DMS79 treated with DMSO at 0.1 percent for 48 hours (cell line): ENCODE measurements around the gene B3GAT3.
"Not testable (repeated sequence)": the region's sequence is repeated elsewhere in the genome, so short reads cannot be mapped to it uniquely, and the experiment has no call there.

Source experiments
- DNase-seq: peaks from one replicate; lab custom pipeline; 2025; lab: John Stamatoyannopoulos, UW

The B3GAT3 gene

DNA sequence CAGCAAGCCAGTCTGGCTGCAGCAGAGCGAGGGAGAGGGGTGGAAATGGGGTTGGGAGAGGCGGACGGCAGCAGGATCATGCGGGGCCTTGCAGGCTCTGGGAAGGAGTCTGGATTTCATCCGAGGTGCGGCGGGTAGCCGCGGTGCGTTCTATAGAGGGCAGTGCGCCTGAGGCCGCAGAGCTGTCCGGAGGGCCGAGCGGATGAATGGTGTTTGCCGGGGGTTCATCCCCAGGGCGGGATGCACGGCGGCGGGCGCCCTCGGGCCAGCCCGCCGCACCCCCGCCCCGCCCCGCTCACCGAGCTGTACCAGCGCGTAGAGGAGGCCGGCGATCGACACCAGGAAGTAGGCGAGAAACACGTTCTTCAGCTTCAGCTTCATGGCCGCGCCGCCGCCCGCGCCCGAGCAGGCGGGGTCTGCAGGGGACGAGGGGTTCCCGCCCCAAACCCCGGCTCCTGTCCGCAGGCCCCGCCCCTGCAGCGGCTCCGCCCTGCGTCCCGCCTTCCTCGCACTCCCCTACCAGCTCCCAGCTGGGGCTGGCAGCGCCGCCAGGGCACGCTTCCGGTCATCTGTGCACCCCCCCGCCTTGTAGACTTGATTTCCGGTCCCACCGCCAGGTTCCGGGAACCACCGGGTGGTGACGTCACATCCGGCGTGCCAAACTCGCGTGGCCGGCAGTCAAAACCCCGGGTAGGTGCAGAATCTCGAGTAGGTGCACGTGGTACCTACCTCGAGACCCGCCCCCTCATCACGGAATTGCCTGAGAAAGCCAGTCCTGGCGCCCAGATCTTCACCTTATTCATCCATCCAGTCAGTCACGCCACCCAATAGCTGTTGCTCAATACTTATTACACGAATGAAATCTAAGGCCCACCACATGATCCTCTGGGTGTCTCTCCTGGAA, at the start of gene B3GAT3:
B3GAT3 (minus strand) TSS at position 420 of the 904 bp plus-strand sequence; CDS start at position 381, 39 bp downstream.
- peak; percentile 96 for DNase-seq

DNA sequence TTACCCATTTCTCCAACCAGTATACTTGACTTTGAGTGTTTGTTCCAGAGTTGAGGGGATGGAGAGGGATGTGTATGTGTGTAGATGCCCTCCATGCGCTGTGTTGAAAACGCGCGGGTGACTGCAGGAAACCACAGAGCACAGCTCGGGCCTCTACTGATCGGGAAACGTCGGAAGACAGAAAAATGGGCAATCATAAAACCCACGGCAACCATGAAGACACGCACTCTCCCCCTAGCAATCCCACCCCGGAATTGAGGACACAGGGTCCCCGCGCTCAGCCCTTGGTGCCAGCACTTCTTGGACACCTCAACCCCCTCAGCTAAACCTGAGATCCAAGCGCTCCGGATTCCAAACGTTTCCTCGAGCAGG, 49.4 kb upstream of the B3GAT3 start:
- no peak for DNase-seq

DNA sequence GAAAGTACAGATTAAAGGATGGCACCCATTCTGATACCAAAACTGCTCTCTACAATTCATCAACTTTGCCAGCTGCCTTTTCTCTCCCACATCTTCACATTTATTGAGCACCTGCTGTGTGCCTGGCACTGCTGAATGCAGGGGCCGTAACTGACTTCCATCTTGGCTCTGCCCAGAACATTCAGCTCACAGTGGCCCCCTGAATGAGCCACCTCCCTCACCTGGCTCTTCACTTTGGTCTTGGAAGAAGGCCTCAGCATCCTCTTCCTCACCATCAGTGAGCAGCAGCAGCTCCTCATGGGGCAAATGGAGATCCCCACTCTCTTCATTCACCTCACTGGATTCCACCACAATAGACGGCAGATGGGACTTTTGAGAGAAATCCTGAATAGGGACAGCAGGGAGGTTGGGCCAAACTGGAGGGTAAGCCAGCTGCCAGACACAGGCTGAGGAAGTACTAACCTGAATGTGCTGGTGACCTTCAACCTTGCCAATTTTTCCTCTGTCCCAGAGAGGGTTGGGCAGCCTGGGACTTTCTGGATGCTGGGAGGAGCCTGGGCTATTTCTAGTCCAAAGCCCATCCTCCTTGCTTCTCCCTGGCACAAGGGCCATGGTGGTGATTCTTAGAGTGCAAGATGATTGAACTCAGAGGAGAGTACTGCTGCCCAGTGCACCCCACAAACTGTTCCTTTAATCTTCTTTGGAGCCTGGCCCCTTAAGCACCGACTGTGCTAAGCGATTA, 47.8 kb upstream of the B3GAT3 start:
- no peak for DNase-seq

DNA sequence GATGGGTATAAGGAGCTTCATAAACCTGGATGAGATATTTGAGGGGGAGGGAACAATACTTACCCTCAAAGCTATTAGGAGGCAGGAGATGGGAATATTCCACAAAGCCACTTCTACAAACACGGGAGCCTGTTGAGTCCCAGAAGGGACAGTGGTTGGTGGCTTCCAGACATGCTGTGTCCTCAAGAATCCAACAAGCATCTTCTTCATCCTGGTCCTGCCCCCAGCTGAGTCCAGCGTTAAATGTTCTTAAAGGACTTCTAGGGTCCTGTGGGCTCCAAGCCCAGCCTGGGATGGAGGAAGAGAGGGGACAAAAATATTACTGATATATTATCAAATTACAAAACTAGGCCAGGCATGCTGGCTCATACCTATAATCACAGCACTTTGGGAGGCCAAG, 45.7 kb upstream of the B3GAT3 start:
- no peak for DNase-seq

DNA sequence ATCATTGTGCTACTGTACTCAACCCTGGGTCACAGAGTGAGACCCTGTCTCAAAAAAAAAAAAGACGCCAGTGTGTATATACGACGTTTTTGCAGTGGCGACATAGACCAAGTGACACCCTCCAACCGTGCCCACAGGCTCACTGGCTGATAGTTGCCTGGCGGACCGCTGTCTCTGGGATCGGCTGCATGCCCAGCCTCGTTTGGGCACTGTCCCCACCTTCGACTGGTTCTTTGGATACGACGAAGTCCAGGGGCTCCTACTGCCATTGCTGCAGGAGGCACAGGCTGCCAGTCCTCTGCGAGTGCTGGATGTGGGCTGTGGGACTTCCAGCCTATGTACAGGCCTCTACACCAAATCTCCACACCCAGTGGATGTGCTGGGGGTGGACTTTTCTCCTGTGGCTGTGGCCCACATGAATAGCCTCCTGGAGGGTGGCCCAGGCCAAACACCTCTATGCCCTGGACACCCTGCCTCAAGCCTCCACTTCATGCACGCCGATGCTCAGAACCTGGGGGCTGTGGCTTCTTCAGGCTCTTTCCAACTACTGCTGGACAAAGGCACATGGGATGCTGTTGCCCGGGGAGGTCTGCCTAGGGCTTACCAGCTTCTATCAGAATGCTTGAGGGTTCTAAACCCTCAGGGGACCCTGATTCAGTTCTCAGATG, 44.6 kb upstream of the B3GAT3 start:
- no peak for DNase-seq

DNA sequence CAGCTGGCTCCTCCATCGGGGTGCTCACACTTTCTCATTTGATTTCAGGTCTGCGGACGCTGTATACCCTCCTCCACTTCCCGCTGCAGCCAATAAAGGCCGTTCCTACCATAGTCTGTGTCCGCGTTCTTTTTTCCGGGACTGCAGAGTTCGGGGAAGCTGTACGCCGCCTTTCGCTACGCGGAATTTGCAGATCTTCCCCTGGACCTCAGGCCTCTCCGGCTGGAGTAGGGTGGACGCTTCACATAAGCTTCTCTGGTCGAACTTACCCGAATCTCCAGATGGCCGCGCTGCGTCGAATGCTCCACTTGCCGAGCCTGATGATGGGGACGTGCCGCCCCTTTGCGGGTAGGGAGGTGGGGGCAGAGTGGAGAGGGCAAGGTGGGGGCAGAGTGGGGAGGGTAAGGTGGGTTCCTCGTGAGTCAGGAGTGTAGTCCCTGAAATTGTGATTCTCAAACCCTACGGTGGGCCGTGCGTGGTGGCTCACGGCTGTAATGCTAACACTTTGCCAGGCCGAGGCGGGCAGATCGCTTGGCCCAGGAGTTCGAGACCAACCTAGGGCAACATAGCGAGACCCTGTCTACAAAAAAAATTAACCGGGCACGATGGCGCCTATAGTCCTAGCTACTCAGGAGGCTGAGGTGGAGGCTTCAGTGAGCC, 43.9 kb upstream of the B3GAT3 start:
- no peak for DNase-seq

DNA sequence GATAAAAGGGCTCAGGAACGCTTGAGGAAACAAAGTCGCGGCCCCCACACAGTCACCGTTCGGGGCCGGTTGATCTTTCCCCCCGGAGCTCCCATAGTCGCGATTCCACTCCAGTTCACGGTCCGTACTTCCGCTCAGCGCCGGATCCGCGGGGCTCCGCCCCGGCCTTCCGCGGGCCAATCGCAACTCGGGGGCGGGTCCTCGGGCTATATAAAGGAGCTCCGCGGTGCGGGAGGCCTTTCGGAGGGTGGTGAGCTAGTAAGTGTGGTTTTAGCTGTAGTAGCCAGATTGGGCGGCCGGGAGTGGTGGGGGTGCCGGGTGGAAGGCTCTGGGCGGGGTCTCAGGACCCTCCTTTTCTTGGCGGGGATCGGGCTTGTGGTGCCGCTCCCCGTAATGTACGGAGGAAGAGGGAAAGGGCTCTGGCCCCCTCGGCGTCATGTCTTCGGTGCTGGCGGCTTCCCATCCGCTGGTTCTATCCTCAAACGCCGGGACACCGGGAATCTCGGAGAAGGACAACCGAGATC, 43.4 kb upstream of the B3GAT3 start, which contains the start of the genes C11orf98 and CSKMT:
C11orf98 (minus strand) TSS at position 136 of the 524 bp plus-strand sequence; CDS start at position 95, 41 bp downstream.
CSKMT (plus strand) TSS at position 238 of the 524 bp plus-strand sequence. CDS start 568 bp downstream, outside the sequence.
- DNase-seq: peak; percentile 92

DNA sequence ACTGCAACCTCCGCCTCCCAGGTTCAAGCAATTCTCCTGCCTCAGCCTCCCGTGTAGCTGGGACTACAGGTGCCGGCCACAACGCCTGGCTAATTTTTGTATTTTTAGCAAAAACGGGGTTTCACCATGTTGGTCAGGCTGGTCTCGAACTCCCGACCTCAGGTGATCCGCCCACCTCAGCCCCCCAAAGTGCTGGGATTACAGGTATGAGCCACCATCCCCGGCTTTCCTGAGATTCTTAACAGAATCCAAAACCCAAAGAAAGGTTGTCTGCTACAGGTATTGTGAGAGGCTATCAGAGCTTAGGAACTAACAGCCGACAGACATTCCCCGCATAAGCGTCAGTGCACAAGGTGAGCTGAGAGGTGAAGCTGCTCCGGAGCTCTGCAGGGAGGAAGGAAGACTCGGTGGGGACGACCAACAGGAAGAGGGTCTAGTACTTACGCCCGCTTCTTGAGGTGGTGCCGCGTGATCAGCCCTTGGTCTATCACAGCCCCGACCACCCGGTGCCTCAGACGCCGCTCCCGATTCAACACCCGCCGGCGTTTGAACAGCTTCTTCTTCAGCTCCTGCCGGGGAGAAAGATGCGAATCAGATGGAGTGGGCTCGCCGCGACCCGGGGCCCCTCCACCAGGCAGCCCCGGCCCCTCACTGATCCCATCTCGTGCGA, 42.8 kb upstream of the B3GAT3 start:
- peak; percentile 73 for DNase-seq

DNA sequence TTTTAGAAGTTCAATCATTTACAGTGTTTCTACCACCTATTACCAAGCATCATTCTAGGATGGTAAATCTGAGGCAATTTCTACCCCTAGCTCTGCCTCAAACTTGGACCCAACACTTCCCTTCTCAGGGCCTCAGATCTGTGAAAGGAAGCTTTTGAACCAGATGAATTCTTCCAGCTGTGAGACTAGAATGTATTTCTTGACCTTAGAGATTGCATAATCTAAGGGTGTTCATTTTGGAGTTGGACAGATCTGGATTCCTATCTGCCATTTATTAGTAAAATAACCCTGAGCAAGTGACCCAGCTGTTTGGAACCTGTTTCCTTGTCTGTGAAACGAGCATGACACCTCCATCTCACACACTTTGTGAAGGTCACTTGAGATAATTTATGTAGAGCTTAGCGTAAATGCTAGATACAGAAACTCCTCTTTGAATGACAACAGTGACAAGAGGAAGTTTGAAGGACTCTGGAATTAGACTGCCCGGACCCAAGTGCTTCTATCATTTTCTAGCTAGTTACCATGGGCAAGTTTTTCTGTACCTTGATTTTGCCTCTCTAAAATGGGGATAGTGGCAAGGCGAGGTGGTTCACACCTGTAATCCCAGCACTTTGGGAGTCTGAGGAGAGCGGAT, 35.1 kb upstream of the B3GAT3 start:
- no peak for DNase-seq

DNA sequence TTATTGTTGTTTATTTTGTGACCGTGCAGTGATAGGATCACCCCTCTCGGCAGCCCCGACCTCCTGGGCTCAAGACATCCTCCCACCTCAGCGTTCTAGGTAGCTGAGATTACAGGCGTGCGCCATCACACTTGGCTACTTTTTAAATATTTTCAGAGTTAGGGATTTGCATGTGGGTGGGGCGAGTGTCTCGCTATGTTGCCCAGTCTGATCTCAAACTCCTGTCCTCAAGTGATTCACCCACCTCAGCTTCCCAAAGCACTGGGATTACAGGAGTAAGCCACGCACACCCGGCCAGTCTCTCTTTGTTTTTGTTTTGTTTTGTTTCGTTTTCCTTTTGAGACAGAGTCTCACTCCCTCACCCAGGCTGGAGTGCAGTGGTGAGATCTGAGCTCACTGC, 32.5 kb upstream of the B3GAT3 start:
- no peak for DNase-seq

DNA sequence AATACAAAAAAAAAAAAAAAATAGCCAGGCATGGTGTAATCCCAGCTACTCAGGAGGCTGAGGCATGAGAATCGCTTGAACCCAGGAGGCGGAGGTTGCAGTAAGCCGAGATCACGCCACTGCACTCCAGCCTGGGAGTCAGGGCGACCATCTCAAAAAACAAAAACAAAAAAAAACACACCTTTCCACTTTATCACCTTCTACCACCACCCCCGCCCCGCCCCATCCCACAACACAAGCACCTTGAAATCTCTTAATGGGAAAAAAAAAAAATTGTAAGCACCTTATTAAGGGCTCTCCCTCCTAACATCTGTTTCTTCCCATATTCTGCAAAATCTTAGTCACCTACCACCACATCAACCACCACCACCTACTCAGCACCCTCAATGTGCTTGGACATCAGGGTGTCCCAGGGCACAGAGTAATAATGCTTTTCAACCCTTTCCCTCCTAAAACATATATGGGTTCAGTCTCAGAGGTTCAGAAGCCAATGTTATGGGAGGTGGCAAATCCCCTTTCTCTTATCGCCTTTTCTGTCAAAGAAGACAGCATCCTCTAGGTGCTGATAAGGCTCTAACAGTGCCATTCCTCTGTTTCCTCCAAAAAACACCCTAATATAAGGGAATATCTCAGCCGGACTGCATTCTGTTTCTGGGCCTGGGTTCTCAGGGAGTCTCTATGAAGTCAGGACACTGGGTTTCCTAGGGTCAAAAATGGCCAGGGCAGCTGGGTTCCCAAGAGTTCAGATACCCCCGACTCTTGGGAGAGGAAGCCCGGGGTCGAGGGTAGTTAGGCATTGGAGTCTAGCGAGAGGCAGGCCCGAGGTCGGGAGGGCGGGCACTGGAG, 30.6 kb upstream of the B3GAT3 start:
- no peak for DNase-seq

DNA sequence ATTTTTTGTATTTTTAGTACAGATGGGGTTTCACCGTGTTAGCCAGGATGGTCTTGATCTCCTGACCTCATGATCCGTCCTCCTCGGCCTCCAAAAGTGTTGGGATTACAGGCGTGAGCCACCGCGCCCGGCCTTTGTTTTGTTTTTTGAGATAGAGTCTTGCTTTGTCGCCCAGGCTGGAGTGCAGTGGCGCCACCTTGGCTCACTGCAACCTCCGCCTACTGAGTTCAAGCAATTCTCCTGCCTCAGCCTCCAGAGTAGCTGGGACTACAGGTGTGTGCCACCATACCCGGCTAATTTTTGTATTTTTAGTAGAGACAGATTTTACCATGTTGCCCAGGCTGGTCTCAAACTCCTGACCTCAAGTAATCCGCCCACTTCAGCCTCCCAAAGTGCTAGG, 28.5 kb upstream of the B3GAT3 start:
- not testable (repeated sequence) for DNase-seq

DNA sequence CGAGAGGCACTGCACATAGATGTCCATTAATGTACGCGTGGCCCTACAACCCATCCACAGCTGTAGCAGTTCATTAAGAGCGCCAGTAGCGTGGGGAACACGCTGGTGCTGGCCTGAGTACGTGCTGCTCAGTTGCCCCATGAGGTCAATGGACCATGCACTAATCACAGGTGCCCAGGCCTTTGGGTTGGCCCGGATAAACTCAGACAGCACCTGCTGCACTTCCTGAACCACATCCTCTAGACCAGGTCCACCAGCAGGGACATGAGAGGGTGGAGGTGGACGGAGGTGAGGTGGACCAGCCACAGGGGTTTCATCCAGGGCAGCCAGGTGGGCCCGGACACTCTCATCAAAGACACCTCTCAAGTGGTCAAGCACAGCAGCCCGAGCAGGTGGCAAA, 27.7 kb upstream of the B3GAT3 start:
- DNase-seq: no peak

DNA sequence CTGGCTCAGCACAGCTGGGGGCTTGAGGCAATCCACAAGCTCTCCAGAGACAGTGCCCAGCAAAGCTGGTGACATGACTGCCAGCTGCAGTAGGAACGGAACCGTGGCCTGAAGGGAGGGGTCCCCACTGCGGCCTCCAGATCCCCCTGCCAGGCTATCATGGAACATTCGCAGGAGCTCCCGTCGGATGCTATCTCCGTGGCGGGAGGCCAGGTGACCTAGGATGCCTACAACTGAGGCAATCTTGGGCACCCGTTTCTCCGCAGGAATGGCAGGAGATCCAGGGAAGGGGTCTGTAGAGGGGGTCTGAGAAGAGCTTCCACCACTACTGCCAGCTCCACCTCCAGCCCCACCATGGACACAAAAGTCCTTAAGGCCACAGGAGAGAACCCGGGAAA, 27.2 kb upstream of the B3GAT3 start:
- no peak for DNase-seq

DNA sequence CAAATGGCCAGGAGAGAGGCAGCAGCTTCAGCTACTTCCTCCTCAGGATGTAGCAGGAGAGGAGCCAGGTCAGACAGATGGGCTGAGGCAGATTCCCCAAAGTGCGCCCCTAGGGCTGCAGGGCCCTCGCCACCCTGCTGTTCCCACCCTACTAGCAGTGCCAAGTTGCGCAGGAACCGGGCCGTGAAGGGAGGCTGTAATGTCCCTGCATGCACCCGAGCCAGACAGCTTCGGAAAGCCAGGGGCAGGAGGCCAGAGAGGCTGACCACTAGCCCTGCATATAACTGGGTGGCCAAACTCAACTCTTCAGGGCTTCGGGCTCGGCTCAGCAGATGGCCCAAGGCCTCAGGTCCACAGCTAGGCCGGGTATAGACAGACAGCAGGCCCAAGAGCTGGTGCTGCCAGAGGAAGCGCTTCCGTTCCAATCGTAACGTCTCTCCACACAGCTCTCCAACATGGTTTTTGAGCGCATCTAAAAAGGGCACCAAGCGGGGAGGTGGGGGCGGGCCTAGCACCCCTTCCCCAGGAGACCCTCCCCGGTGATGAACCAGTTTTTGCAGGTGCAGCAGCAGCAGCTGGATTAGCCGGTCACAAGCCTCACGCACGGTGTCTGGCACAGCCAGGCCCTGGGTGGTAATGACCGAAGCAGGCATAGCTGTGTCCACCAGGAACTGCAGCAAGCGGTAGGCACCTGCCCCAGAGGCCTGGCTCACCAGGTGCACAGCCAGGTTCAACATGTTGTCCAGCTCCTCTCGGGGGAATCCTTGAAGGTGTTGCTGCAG, 26.6 kb upstream of the B3GAT3 start:
- no peak for DNase-seq

DNA sequence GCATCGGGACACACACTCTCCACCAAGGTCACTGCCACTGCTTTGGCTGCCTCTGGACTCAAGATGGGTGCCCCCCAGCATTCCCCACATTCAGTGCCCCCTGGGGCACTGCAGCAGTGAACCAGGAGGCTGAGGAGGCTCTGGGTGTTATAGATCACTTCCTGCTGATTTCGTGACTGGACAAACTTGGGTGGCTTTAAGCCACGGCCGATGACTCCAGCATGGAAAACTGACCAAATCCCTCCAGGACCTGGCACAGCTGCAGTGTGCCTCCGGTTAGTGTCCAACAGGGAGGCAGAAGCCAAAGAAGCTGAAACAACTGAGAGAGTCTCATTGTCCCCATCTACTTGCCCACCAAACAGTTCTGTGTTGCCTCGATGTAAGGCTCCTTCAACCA, 25.8 kb upstream of the B3GAT3 start:
- no peak for DNase-seq

DNA sequence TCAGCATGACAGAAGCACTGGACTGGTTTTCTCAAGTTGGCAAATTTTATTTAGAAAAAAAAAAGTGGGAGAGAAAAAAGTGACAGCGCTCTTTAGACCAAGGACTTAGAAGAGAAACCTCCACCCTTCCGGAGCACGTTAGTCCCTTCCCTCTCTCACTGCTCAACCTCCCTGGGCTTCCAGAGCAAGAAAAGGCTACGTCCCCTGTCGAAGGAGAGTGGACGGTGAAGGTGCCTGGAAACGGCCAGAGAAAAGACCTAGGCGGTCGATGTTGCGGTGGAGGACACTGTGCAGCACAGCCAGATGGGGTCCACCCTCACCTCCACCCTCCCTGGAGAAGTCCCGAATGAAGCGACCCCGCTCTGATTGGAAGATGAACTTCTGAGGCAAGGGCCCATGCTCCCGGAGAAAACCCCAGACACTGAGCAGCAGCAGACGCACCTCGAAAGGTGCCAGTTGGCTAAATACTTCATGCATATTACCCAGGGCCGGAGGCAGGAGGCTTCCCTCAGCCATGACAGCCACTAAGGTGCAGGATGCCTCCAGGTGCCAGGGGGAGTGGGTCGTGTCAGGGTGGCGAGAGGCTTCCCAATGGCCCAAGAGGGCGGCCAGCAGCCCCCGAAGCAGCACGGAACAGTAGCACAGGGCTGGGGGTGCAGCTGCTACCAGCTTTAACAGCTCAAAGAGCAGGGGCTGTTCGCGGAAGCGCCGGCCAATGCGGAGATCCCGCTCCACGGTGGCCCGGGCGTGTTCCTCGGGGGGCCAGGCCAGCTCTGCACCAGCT, 25.2 kb upstream of the B3GAT3 start:
- DNase-seq: no peak
